HG03103 (cell line): Measurements from ENCODE around the gene SHMT1.
"Not testable (repeated sequence)": the region's sequence is repeated elsewhere in the genome, so short reads cannot be mapped to it uniquely, and the experiment has no call there.

Experiments
- ATAC-seq: cut with Tn5 transposase; IDR thresholded peaks from one replicate; pipeline ENCODE4 v1.9.1; 2021; ENCODE audit warnings: low read depth; ENCODE audit not compliant: unreplicated experiment

Gene SHMT1

DNA sequence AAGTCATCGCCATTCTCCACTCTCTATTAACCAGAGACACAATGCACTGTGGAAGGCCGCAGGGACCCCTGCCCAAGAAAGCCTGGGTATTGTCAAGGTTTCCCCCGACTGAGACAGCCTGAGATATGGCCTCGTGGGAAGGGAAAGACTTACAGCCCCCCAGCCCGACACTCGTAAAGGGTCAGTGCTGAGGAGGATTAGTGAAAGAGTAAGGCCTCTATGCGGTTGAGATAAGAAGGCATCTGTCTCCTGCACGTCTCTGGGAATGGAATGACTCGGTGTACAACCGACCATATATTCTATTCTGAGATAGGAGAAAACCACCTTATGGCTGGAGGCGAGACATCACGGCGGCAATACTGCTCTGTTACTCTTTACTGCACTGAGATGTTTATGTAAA, 60.1 kb downstream of the SHMT1 start:
- not testable (repeated sequence) for ATAC-seq

DNA sequence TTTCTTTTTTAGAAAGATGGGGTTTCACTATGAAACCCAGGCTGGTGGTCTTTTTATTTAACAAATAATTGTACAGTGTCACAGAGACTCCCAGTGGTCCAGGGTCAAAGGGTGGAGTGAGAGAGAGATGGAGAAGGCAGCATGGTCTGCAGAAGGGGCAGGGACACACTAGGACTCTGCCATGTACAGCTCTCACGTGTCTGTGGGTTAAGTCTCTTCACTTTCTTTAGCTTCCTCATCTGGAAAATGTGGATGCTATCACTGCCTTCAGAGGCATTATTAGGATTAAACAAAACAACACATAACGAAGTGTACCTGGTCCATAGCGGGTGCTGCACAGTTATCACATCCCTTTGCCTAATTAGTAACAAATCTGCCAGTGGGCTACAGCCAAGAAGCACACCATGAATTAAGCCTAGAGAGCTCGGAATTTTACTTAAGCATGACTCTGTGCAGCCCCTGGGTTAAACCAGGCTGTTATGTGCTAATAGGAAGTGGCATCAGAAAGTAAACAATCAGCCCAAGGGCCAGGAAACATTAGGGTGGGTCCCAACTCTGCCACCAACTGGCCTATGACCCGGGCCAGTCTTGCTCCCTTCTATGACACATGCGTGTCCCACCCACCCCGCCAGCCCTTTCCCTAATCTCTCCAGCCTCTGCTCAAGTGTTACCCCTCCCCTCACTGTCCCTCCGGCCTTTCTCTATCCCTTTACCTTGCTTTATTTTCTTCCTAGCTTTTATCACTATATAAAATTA, 62.4 kb downstream of the SHMT1 start:
- ATAC-seq = no peak

DNA sequence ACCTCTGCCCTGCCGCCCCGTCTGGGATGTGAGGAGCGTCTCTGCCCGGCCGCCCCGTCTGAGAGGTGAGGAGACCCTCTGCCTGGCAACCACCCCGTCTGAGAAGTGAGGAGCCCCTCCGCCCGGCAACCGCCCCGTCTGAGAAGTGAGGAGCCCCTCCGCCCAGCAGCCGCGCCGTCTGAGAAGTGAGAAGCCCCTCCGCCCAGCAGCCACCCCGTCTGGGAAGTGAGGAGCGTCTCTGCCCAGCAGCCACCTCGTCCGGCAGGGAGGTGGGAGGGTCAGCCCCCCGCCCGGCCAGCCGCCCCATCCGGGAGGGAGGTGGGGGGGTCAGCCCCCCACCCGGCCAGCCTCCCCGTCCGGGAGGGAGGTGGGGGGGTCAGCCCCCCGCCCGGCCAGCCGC, 65.3 kb downstream of the SHMT1 start:
- ATAC-seq = not testable (repeated sequence)

DNA sequence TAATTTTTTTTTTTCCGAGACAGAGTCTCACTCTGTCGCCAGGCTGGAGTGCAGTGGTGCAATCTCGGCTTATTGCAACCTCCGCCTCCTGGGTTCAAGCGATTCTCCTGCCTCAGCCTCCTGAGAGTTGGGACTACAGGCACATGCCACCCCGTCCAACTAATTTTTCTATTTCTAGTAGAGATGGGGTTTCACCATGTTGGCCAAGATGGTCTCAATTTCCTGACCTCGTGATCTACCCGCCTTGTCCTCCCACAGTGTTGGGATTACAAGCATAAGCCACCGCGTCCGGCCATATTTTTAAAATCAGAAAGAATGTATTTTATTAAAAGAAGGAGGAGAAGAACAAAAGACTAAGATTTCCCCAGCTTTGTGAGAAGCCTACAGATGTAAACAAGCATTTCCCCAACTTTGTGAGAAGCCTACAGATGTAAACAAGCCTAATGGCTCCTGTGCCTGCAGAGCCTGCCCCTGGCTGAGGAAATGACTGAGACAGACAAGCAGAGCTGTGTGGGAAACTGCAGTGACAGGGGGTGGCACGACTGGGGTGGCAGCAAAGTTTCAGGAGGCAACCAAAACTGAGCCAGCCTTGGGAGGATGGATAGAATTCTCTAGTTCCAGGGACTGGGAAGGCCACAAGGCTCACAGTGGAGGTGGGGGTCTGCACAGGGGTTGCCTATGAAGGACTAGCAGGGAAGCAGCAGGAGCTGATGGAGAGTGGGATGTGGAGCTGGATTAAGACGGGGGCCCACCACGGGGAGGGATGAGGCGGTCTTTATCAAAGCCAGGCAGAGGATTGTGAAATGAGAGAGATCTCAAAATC, 71.4 kb downstream of the SHMT1 start:
- ATAC-seq = no peak

DNA sequence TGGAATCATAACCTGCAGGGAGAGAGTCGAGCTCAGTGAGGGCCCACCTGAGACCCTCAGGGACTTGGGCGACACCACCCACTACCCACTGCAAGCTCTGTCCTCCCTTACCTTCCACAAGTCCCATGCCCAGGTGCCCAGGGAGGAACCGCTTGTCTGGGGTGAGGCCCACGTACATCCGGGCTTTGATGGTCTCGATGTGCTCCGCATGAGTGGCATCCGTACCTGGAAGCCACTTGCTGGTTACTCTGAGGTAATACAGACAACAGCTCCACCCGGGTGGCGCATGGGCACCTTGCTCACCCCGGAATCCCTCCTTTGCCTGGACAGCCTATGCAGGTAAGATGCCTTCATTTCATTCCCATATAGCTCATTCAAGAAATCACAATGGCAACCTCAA, 78.1 kb downstream of the SHMT1 start:
- no peak for ATAC-seq

DNA sequence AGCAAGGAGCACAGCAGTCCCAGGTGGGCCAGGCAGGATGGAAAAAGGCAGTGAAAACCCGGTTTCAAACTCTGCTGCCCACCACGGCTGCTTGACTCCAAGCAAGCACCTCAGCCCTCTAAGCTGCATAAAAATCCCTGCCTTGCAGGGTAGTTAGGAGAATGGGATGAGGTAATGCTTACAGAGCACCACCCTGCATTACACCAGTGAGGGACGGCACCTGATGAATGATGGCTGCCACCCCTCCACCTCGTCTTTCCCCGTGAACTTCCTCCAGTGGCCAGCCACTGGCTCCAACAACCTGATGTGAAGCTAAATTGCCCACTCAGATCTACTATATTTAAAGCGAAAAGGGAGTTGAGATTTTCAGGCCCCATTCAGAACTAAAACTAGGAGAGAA, 81.6 kb downstream of the SHMT1 start:
- ATAC-seq = no peak

DNA sequence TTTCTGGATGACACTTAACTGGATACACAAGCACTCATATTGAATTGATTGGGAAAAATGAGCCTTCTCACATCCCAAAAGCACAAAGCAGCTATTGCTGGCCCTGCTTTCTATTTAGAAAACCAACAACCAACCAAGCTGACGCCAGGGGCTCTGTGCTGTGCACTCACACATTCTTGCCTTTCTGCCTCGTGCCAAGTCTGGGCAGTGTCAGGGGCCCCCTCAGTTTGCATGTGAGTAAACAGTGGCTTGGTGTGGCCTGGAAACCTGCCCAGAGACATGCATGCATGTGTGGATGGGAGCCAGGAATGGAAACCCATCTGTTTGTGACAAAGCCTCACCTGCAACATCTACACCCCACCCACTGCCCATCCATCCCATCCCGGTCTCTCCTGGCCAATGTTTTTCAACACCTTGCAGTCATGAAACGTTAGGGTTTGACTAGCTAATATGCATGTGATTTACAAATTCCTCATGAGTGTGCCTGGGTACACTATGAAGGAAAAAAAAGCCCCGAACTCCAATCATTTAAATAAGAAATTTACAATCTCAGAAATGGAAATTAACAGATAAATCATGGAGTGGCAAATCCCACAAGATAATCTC, 82.5 kb downstream of the SHMT1 start:
- no peak for ATAC-seq

DNA sequence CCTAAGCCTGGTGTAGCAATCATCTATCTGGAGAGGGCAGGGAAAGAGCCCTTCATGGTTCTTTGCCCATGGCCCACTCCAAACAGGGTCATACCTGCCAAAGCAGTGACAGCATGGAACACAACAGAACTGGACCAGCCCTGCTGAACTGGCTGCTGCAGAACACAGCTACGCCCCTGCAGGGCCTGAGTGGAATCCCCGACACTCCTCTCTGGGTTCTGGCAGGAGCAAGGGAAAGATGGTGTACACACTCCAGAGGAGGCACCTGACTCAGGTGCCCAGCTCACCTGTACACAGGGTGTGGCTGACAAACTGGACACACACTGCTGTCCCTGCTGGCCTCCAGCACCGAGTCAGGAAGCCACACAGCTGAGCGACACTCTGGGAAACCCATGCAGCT, 83.1 kb downstream of the SHMT1 start:
- ATAC-seq = no peak

DNA sequence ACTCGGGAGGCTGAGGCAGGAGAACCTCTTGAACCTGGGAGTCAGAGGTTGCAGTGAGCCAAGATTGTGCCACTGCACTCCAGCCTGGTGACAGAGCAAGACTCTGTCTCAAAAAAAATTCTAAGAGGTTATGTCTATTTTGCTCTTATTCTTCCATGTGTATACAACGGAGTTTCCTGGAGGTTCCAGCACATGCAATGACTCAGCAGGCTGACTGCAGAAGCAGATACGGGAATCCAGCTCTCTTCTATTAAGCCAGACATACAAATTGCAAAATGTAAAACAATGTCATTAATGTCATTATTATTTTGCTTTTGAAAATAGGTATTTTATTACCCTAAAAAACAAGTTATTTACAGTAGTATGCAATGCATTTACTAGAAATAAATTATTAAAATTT, 84.5 kb downstream of the SHMT1 start:
- no peak for ATAC-seq
